Liver (tissue), 3 donors: ENCODE data around the gene SCIMP.

ENCODE experiments used
- EGR1 ChIP-seq, 2 donors: IDR thresholded peaks; 2 replicates each; pipeline ENCODE4 v1.6.1; 2016 to 2018; ENCODE audit warnings: antibody characterized with exemption in 2 of 2, low read depth in 2 of 2
- GABPA ChIP-seq, 2 donors: IDR thresholded peaks in 1 of 2; conservative IDR thresholded peaks in 1 of 2; 2 replicates each; pipeline ENCODE4 v1.6.1; 2016; ENCODE audit warnings: antibody characterized with exemption in 2 of 2, mild to moderate bottlenecking in 1 of 2, moderate library complexity in 1 of 2
- JUND ChIP-seq, 2 donors: IDR thresholded peaks; 2 replicates each; pipeline ENCODE4 v1.6.1; 2016; ENCODE audit warnings: antibody characterized with exemption in 2 of 2
- RAD21 ChIP-seq, 2 donors: IDR thresholded peaks; 2 replicates each; pipeline ENCODE4 v1.6.1; 2016; ENCODE audit warnings: antibody characterized with exemption in 2 of 2, mild to moderate bottlenecking in 2 of 2
- RXRA ChIP-seq, 2 donors: IDR thresholded peaks; 2 replicates each; pipeline ENCODE4 v1.6.1; 2017 to 2018; ENCODE audit warnings: antibody characterized with exemption in 2 of 2, mild to moderate bottlenecking in 1 of 2
- TAF1 ChIP-seq: conservative IDR thresholded peaks from 2 replicates; pipeline ENCODE4 v1.6.1; 2016; ENCODE audit warnings: antibody characterized with exemption, mild to moderate bottlenecking
- YY1 ChIP-seq: IDR thresholded peaks from 2 replicates; pipeline ENCODE4 v1.6.1; 2016; ENCODE audit warnings: antibody characterized with exemption, mild to moderate bottlenecking
- TF ChIP-seq, protein P1 (sequence below): IDR thresholded peaks from 2 replicates; pipeline ENCODE4 v1.6.1; 2016; ENCODE audit warnings: antibody characterized with exemption
- TF ChIP-seq, protein P2 (sequence below): IDR thresholded peaks from 2 replicates; pipeline ENCODE4 v1.6.1; 2016; ENCODE audit warnings: antibody characterized with exemption, mild to moderate bottlenecking
- TF ChIP-seq, protein P3 (sequence below): fragments of 150-350 bp; IDR thresholded peaks from 2 replicates; pipeline ENCODE4 v1.5.1; 2017; ENCODE audit warnings: improper control_type of control experiment, low read depth, low read length; ENCODE audit not compliant: missing input control
- TF ChIP-seq, protein P4 (sequence below): IDR thresholded peaks from 2 replicates; pipeline ENCODE4 v1.6.1; 2016; ENCODE audit warnings: antibody characterized with exemption
- TF ChIP-seq, protein P5 (sequence below): IDR thresholded peaks from 2 replicates; pipeline ENCODE4 v1.6.1; 2016; ENCODE audit warnings: antibody characterized with exemption
- donor health status: healthy.
- donor health status: healthy.

DNA sequence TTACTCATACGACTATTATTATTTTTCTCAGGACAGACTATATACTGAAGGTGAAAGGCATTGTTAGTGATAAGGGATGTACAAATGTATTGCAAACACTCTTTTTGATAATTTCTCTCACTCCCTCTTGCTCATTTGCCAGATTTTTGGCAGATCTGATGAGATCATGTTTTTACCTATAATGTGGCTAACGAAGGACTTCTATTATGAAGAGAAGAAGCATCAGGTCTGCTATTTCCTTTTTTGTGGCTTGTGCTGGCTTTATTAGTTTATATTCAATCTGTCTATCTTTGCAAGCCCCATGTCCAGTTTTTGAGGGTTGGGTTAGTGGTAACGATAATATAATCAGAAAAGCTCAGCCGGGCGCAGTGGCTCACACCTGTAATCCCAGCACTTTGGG, 22.5 kb upstream of the SCIMP start:
- TF ChIP-seq, protein P1, sequence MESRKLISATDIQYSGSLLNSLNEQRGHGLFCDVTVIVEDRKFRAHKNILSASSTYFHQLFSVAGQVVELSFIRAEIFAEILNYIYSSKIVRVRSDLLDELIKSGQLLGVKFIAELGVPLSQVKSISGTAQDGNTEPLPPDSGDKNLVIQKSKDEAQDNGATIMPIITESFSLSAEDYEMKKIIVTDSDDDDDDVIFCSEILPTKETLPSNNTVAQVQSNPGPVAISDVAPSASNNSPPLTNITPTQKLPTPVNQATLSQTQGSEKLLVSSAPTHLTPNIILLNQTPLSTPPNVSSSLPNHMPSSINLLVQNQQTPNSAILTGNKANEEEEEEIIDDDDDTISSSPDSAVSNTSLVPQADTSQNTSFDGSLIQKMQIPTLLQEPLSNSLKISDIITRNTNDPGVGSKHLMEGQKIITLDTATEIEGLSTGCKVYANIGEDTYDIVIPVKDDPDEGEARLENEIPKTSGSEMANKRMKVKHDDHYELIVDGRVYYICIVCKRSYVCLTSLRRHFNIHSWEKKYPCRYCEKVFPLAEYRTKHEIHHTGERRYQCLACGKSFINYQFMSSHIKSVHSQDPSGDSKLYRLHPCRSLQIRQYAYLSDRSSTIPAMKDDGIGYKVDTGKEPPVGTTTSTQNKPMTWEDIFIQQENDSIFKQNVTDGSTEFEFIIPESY = no peak
- TF ChIP-seq, protein P2, sequence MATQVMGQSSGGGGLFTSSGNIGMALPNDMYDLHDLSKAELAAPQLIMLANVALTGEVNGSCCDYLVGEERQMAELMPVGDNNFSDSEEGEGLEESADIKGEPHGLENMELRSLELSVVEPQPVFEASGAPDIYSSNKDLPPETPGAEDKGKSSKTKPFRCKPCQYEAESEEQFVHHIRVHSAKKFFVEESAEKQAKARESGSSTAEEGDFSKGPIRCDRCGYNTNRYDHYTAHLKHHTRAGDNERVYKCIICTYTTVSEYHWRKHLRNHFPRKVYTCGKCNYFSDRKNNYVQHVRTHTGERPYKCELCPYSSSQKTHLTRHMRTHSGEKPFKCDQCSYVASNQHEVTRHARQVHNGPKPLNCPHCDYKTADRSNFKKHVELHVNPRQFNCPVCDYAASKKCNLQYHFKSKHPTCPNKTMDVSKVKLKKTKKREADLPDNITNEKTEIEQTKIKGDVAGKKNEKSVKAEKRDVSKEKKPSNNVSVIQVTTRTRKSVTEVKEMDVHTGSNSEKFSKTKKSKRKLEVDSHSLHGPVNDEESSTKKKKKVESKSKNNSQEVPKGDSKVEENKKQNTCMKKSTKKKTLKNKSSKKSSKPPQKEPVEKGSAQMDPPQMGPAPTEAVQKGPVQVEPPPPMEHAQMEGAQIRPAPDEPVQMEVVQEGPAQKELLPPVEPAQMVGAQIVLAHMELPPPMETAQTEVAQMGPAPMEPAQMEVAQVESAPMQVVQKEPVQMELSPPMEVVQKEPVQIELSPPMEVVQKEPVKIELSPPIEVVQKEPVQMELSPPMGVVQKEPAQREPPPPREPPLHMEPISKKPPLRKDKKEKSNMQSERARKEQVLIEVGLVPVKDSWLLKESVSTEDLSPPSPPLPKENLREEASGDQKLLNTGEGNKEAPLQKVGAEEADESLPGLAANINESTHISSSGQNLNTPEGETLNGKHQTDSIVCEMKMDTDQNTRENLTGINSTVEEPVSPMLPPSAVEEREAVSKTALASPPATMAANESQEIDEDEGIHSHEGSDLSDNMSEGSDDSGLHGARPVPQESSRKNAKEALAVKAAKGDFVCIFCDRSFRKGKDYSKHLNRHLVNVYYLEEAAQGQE = no peak
- TF ChIP-seq, protein P3, sequence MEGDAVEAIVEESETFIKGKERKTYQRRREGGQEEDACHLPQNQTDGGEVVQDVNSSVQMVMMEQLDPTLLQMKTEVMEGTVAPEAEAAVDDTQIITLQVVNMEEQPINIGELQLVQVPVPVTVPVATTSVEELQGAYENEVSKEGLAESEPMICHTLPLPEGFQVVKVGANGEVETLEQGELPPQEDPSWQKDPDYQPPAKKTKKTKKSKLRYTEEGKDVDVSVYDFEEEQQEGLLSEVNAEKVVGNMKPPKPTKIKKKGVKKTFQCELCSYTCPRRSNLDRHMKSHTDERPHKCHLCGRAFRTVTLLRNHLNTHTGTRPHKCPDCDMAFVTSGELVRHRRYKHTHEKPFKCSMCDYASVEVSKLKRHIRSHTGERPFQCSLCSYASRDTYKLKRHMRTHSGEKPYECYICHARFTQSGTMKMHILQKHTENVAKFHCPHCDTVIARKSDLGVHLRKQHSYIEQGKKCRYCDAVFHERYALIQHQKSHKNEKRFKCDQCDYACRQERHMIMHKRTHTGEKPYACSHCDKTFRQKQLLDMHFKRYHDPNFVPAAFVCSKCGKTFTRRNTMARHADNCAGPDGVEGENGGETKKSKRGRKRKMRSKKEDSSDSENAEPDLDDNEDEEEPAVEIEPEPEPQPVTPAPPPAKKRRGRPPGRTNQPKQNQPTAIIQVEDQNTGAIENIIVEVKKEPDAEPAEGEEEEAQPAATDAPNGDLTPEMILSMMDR = no peak
- TF ChIP-seq YY1 (no peak), RAD21 (IDR thresholded peaks at IDR 0.05) (no peak), EGR1 (IDR thresholded peaks at IDR 0.05; ENCODE audit: low read depth in 2 of 2) (no peak), GABPA (IDR thresholded peaks at IDR 0.05 in 1 of 2, conservative IDR thresholded peaks at IDR 0.05 in 1 of 2) (no peak), RXRA (IDR thresholded peaks at IDR 0.05) (no peak), JUND (IDR thresholded peaks at IDR 0.05) (no peak), TAF1 (no peak)
- TF ChIP-seq, protein P4, sequence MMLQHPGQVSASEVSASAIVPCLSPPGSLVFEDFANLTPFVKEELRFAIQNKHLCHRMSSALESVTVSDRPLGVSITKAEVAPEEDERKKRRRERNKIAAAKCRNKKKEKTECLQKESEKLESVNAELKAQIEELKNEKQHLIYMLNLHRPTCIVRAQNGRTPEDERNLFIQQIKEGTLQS = no peak
- TF ChIP-seq, protein P5, sequence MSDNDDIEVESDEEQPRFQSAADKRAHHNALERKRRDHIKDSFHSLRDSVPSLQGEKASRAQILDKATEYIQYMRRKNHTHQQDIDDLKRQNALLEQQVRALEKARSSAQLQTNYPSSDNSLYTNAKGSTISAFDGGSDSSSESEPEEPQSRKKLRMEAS = no peak
